Mononuclear cell (primary cell): ENCODE data around the gene CEP250. TPM values are rescaled to one million over a fixed set of nuclear protein-coding genes. Genes with fewer than 3 reads are reported as not detected.

ENCODE experiments used
- H3K27me3 ChIP-seq: 2 replicates; pipeline ENCODE4 v1.6.0; 2011; ENCODE audit warnings: low read length, control low read depth; ENCODE audit not compliant: insufficient read depth
- H3K4me1 ChIP-seq: 2 replicates; pipeline ENCODE4 v1.5.1; 2011; ENCODE audit warnings: mild to moderate bottlenecking, low read length, control low read depth; ENCODE audit not compliant: insufficient read depth
- H3K4me3 ChIP-seq: 2 replicates; pipeline ENCODE4 v1.5.1; 2011; ENCODE audit warnings: mild to moderate bottlenecking, low read length, moderate library complexity
- H3K9me3 ChIP-seq: 2 replicates; pipeline ENCODE4 v1.5.1; 2011; ENCODE audit warnings: low read depth, mild to moderate bottlenecking, control low read depth, low read length
- total RNA-seq: library from RNA; depleted of rRNA; stranded (reverse); fragments of >200 nt; gene quantifications from one replicate; pipeline ENCODE4 v1.2.3, GENCODE V29; 2012

The CEP250 gene
- 10.7 TPM for total RNA-seq

- Histone ChIP-seq H3K4me3 (peak within 1 kb of the TSS; percentile 94), H3K9me3 (no peaks in the 10 kb centered on the region), H3K4me1 (peaks cover 17% of the 10 kb centered on the region), H3K27me3 (no peaks in the 10 kb centered on the region)
Measured at GRCh38 chr20:35454881-35455609, at the start of gene CEP250. TSS of gene CEP250 (plus strand) at chr20:35455598. CDS start at chr20:35462368, 6,770 bp downstream.

GRCh38 chr20:35405775-35406174 lies 49.6 kb upstream of the CEP250 start:
- Histone ChIP-seq H3K9me3 (no peaks in the 10 kb centered on the region), H3K27me3 (no peaks in the 10 kb centered on the region), H3K4me1 (peaks cover 10% of the 10 kb centered on the region), H3K4me3 (no peak overlapping the region)

- Histone ChIP-seq H3K4me1 (peaks cover 24% of the 10 kb centered on the region), H3K4me3 (no peak overlapping the region), H3K9me3 (no peaks in the 10 kb centered on the region), H3K27me3 (no peaks in the 10 kb centered on the region)
Measured at GRCh38 chr20:35408270-35408669, 47.1 kb upstream of the CEP250 start.

GRCh38 chr20:35409542-35409941 lies 45.9 kb upstream of the CEP250 start:
- Histone ChIP-seq H3K4me1 (peaks cover 23% of the 10 kb centered on the region), H3K4me3 (no peak overlapping the region), H3K9me3 (no peaks in the 10 kb centered on the region), H3K27me3 (no peaks in the 10 kb centered on the region)

- Histone ChIP-seq H3K4me3 (no peak overlapping the region), H3K9me3 (no peaks in the 10 kb centered on the region), H3K4me1 (peaks cover 17% of the 10 kb centered on the region), H3K27me3 (no peaks in the 10 kb centered on the region)
Measured at GRCh38 chr20:35410613-35411012, 44.8 kb upstream of the CEP250 start.

- H3K4me1 ChIP-seq, result no peaks in the 10 kb centered on the region
Measured at GRCh38 chr20:35421322-35421721, 34.1 kb upstream of the CEP250 start.

GRCh38 chr20:35431621-35432429 lies 23.6 kb upstream of the CEP250 start:
- Histone ChIP-seq H3K27me3 (no peaks in the 10 kb centered on the region), H3K9me3 (no peaks in the 10 kb centered on the region), H3K4me3 (no peak overlapping the region), H3K4me1 (no peaks in the 10 kb centered on the region)

More at GRCh38 chr20:35421322-35421721, 34.1 kb upstream of the CEP250 start:
- H3K27me3 ChIP-seq, result peaks cover 4% of the 10 kb centered on the region
- H3K4me3 ChIP-seq, result no peak overlapping the region
- H3K9me3 ChIP-seq, result no peaks in the 10 kb centered on the region

GRCh38 chr20:35432430-35432735 lies 23.0 kb upstream of the CEP250 start:
- Histone ChIP-seq H3K4me1 (no peaks in the 10 kb centered on the region), H3K4me3 (no peak overlapping the region), H3K27me3 (no peaks in the 10 kb centered on the region), H3K9me3 (no peaks in the 10 kb centered on the region)

GRCh38 chr20:35433337-35433736 lies 22.1 kb upstream of the CEP250 start:
- no peak overlapping the region for H3K4me3 ChIP-seq
- no peaks in the 10 kb centered on the region for H3K9me3 ChIP-seq
- no peaks in the 10 kb centered on the region for H3K4me1 ChIP-seq
- H3K27me3 ChIP-seq, result no peaks in the 10 kb centered on the region

- H3K27me3 ChIP-seq, result no peaks in the 10 kb centered on the region
- H3K4me3 ChIP-seq, result no peak overlapping the region
- H3K9me3 ChIP-seq, result no peaks in the 10 kb centered on the region
- H3K4me1 ChIP-seq, result no peaks in the 10 kb centered on the region
Measured at GRCh38 chr20:35434085-35435005, 21.1 kb upstream of the CEP250 start.

GRCh38 chr20:35436177-35436573 lies 19.2 kb upstream of the CEP250 start:
- H3K27me3 ChIP-seq, result no peaks in the 10 kb centered on the region
- H3K4me3 ChIP-seq, result no peak overlapping the region
- H3K9me3 ChIP-seq, result no peaks in the 10 kb centered on the region
- no peaks in the 10 kb centered on the region for H3K4me1 ChIP-seq

- Histone ChIP-seq H3K9me3 (no peaks in the 10 kb centered on the region), H3K4me3 (no peak overlapping the region), H3K27me3 (no peaks in the 10 kb centered on the region), H3K4me1 (no peaks in the 10 kb centered on the region)
Measured at GRCh38 chr20:35437599-35437998, 17.8 kb upstream of the CEP250 start.

- Histone ChIP-seq H3K27me3 (no peaks in the 10 kb centered on the region), H3K9me3 (no peaks in the 10 kb centered on the region), H3K4me3 (no peak overlapping the region), H3K4me1 (no peaks in the 10 kb centered on the region)
Measured at GRCh38 chr20:35443003-35443402, 12.4 kb upstream of the CEP250 start.

- no peaks in the 10 kb centered on the region for H3K4me1 ChIP-seq
- H3K27me3 ChIP-seq, result no peaks in the 10 kb centered on the region
- H3K4me3 ChIP-seq, result no peak overlapping the region
- H3K9me3 ChIP-seq, result no peaks in the 10 kb centered on the region
Measured at GRCh38 chr20:35444226-35444625, 11.2 kb upstream of the CEP250 start.
